GM12801 (cell line): Measurements from ENCODE around the gene SNX2.

Source experiments
- CTCF ChIP-seq: IDR thresholded peaks from one replicate; pipeline ENCODE4 v1.5.1; 2011; ENCODE audit warnings: control low read depth; ENCODE audit not compliant: insufficient read length; ENCODE audit errors: extremely low read depth

SNX2 gene

GRCh38 chr5:122877518-122877917 lies 102.6 kb downstream of the SNX2 start:
- no peak for TF ChIP-seq CTCF

GRCh38 chr5:122879076-122879475 lies 104.2 kb downstream of the SNX2 start:
- no peak for TF ChIP-seq CTCF
